HG02759 (cell line): ENCODE data around the gene LDLR.
"Not testable (repeated sequence)": the region's sequence is repeated elsewhere in the genome, so short reads cannot be mapped to it uniquely, and the experiment has no call there.

Experiments used
- ATAC-seq: cut with Tn5 transposase; IDR thresholded peaks from one replicate; pipeline ENCODE4 v1.9.1; 2021; ENCODE audit warnings: mild to moderate bottlenecking, moderate library complexity; ENCODE audit not compliant: unreplicated experiment

Gene LDLR

DNA sequence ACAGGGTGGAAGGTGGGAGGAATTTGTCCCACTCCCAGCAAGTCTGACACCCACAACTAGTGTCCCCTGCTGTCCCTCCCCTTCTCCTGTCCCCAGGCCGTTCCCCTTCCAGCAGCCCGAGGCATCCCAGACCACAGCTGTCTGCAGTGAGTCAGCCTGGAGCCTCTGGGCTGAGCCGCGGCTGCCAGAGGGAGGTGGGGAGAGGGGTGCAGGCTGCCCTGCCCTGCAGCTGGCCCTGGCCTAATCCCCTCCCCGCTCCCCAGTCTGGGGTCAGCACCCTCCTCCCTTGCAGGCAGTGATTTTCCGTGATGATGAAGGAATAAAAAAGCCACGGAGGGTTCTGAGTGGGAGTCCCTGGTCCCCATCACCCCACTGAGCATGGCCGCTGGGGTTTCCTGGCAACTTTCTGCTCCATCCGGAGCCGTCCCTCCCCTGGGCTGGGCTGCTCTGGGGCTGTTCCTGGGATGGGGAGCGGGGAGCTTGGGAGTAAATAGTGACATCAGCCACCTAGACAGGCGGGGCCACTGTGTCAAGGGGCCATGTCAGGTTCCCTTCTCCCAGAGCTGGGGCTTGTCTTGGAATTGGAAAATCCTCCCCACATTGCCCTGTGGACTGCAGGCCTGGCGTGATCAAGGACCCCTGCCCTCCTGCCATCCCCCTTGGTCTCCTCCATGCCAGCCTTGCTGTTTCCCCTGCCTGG lies 49.5 kb downstream of the LDLR start:
- ATAC-seq: no peak

DNA sequence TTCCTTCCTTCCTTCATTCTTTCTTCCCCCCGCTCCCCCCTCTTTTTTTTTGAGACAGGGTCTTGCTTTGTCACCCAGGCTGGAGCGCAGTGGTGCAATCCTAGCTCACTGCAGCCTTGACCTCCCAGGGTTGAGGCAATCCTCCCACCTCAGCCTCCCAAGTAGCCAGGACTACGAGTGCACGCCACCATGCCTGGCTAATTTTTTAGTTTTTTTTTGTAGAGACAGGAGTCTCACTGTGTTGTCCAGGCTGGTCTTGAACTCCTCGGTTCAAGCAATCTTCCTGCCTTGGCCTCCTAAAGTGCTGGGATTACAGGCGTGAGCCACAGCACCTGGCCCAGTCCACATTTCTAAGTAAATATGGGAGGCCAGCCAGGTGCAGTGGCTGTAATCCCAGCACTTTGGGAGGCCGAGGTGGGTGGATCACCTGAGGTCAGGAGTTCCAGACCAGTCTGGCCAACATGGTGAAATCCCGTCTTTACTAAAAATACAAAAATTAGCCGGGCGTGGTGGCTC lies 50.8 kb downstream of the LDLR start:
- ATAC-seq: not testable (repeated sequence)

DNA sequence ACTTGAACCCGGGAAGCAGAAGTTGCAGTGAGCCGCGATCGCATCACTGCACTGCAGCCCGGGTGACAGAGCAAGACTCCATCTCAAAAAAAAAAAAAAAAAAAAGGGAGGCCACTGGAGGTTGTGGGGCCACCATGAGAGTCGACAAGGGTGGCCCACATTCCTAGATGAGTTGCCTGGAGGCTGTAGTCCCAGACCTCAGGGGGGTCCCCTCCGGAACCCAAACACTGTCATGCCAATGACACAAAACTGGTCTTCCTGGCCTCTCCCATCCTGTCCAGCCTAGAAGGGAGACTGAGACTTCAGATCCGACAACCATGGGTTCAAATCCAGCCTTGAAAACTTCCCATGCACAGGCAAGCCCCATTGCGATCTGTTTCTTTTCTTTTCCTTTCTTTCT lies 51.6 kb downstream of the LDLR start:
- ATAC-seq: no peak

DNA sequence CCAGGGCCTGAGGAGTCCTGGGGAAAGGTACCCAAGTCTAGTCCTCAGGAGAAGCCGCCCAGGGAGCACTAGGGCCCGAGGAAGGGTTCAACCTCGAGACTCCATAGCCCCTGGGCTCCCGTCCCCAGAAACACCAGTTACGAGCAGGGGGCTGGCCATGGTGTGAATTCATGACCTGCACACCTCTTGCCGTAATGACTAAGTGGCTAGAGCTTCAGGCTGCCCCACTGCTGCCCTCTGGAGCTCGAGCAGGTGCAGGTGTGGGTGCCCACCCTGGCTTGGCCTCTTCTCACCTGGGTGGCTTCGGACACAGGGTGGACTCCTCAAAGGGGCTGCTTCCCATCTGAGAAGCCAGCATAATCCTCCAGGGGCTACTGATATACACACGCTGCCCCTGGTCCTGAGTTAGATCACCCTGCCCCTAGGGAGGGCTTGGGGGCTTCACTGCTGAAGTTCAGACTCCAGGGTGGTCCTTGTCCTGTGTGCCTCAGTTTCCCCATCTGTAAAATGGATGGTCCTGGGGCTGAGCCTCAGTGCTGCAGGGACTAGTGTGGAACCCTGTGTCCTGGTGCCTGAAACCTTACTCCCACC lies 52.8 kb downstream of the LDLR start:
- no peak for ATAC-seq

DNA sequence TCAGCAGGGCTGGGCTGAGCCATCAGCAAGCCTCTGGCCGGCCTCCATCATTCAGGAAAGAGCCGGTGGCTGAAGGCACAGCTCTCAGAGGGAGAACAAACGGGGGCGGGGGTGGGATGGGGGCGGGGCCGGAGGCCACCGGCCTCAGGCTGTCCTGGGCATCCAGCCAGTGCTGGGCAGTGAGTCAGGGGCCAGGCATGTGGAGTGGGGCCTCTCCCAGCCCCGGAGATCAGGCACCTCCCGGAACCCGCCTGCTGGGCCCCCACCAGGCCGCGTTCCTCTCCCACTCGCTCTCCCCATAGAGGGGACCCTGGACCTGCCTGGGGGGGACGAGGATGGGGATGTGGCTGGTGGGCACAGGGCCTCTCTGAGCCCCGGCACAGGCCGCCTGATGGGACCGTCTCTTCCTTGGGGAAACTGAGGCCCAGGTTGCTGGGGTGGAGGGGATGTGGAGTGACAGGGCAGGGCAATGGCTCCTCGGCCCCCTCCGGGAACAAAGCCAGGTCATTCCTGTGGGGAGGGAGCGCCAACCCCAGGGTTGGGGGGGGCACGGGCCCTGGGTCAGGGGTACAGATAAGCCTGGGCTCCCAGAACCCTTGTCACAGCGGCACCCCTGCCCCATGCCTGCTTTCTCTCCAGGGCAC lies 53.4 kb downstream of the LDLR start:
- ATAC-seq: no peak

DNA sequence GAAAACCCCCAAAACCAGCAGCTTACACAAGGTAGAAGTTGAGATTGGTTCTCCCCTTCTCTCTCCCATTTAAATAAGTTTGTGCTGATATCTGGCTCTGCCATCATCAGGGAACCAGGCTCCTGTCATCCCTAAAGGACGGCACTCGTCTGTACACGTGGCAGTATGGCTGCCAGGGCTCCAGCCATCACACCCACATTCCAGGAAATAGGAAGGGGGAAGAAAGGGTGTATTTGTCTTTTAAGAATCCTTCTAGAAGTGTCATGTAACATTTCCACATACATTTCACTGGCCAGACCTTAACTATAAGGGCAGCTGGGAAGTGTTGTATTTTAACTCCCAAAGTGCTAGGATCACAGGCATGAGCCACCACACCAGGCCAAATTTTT lies 56.3 kb downstream of the LDLR start:
- ATAC-seq: no peak

DNA sequence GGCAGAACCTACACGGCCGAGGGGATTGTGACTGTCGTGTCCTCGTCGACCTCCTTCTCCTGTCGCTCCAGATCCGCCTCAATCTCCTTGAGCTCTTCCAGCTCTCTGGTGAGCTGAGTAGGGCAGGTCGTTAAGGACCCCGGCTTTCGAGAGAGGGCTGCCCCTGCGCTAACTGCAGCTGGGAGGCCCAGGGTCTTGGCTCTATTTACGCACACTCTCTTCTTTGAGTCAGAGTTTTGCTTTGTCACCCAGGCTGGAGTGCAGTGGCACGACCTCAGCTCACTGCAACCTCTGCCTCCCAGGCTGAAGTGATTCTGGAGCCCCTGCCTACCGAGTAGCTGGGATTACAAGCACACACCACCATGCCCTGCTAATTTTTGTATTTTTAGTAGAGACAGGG lies 58.7 kb downstream of the LDLR start:
- ATAC-seq: no peak

DNA sequence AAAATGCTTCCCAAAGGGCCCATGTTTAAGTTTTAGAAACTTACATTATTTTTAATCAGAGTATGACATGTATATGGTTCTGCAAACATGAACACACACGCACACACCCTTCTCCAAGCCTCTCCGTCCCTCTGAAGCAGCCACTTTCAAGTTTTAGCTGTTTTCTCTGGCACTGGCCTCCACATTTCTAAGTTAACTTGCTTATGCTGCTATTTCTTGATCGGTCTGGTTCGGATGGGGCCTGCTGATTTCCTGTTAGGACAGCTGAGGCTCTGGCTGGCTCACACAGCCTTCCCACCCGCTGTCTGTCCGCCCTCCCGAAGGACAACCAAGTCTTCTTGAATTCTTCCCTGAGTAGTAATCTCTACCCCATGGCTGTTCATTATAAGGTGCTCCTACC lies 61.9 kb downstream of the LDLR start:
- ATAC-seq: no peak

DNA sequence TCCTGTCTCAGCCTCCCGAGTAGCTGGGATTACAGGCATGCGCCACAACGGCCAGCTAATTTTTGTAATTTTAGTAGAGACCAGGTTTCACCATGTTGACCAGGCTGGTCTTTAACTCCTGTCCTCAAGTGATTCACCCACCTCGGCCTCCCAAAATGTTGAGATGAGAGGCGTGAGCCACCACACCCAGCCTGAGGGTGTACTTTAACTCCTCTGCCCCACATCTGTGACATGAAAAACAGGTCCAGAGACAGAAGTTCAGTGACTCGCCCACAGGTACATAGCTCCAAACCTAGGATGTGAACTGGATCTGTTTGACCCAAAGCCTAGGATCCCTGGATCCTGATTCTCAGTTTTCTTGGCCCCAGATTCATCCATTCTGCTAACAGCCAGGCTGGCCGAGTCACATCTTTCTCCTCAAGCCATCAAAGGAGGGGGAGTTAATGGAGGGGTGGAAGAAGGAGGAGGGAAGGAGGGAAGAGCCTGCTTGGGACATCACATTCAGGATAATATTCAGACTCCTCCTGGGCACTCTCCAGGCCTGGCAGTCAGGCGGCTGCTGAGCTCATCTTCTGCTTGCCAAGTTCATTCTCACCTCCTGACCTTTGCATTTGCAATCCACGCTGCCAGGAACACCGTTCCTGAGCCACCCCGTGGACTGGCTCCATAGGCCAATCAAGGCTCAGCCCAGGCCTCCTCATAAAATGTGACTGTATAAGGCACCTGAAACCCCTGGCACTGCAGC lies 63.2 kb downstream of the LDLR start:
- ATAC-seq: no peak

DNA sequence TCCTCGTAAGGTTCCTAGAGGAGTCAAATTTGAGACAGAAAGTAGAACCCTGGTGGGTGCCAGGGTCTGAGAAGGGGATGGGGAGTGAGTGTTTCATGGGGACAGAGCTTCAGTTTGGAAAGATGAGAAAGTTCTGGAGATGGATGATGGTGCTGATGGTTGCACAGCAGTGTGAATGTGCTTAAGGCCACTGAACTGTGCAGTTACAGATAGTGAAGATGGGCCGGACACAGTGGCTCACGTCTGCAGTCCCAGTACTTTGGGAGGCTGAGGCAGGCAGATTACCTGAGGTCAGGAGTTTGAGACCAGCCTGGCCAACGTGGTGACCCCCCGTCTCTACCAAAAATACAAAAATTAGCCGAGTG lies 65.4 kb downstream of the LDLR start:
- no peak for ATAC-seq

DNA sequence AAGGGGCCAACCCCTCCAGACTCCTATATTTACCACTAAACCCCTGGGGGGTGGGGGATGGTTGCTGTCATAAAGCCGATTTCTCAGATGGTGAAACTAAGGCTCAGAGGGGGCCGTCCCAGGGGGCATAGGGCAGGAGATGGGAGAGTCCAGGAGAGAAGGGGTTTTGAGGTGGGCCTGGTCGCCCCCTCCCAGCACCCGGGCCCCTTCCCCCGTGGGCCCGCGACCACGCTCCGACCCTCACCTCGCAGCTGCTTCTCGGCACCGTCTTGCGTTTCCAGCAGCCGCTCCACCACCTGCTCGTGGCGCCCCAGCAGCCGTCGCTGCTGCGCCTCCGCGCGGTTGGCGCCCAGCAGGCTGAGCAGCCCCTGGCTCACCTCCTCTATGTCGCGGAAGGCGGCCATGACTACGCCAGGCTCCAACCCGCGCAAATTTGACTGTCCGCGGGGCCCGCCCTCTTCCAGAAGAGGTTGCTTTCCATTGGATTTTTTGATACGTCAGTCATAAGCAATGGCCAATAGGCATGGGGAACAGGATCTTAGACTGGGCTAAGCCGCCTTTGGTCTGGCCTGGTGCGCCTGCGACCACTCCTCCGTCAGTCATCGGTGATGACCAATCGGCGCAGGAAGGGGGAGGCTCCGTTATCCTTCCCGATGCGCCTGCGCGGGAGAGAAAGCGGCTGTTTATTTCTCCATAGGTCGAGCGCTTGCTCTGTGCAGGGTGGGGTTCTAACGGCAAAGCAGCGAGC lies 66.3 kb downstream of the LDLR start, which contains the start of gene SPC24:
SPC24 (minus strand) TSS at position 410 of the 748 bp plus-strand sequence; CDS start at position 404, 6 bp downstream.
- peak; percentile 94 for ATAC-seq

DNA sequence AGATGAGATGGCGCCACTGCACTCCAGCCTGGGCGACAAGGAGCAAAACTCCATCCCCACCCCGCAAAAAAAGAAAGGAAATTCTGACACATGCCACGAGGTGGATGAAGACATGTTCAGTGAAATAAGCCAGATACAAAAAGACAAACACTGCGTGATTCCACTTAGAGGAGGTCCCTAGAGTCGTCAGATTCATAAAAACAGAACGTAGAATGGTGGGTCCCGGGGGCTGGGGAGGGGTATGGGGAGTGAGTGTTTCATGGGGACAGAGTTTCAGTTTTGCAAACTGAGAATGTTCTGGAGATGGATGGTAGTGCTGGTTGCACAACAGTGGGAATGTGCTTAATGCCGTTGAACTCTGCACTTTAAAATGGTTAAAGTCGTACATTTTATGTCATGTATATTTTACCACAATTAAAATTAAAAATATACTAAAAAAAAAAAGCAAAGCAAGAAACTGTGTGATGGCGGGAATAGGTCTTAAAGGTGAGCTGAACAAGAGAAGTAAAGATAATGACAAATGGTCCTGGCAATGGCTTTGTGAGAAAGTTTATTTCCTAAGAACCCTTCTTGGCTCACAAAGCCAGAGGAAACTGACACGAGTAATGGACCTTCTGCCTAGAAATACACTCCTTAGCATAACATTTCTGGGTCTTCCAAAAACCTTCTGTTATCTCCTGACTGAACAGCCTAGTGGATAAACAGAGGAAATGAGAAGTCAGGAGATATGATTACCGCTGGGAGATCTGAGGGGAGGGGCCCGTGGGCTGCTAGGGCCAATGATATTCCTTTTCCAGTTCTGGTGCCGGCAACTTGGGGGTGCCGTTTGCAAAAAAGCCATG lies 70.6 kb downstream of the LDLR start:
- ATAC-seq: no peak

DNA sequence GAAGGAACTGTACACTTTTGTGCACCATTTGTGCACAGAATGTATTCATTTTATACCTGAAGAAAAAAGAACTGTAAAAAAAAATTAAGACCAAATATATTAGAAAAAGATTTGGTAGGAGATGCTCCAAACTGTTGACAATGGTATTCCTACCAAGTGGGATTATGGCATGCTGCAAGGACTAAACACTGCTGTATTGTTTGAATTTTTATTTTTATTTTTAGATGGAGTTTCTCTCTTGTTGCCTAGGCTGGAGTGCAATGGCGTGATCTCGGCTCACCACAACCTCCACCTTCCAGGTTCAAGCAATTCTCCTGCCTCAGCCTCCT lies 71.1 kb downstream of the LDLR start:
- not testable (repeated sequence) for ATAC-seq

DNA sequence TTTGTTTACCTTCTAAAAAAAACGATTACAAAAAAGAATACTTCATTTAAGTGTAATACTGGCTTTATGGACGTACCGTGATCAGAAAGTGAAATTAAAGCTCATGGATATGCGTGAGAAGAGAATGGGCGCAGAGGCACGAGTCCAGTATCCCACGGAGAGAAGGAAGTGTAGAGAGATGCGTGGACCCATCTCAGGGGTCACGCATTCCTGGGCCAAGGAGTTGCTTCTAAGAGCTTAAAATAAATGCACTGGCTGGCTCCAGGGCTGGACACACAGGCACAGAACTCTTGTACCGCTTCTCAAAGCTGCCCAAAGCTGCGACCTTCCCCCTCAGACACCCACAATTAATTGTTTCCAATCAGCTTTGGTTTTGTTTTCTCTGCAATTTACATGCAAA lies 75.0 kb downstream of the LDLR start:
- ATAC-seq: no peak

DNA sequence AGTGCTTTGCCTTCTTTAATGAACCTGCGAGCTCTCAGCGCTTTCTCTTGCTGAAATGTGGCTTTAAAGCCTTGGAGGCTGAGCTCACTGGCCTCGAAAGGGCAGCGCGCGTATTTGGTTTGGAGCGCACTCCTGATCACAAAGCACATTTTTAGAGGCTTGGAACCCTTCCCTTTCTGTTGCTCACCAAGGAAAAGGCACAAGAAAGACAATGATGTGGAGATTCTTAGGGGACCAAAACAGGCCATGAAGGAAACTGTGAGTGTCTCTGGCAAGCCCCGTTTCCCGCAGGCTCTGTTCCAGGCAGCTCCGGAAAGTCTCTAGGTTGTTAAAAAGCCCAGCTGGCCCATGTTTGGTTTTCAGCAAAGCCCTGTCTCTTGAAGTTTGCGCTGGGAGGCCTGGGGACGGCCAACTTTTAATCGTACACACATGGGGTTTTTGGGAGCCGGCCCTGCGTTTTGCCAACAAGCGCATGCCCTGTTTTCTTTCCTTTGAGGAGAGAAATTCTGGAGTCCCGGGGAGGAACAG lies 75.7 kb downstream of the LDLR start:
- no peak for ATAC-seq

DNA sequence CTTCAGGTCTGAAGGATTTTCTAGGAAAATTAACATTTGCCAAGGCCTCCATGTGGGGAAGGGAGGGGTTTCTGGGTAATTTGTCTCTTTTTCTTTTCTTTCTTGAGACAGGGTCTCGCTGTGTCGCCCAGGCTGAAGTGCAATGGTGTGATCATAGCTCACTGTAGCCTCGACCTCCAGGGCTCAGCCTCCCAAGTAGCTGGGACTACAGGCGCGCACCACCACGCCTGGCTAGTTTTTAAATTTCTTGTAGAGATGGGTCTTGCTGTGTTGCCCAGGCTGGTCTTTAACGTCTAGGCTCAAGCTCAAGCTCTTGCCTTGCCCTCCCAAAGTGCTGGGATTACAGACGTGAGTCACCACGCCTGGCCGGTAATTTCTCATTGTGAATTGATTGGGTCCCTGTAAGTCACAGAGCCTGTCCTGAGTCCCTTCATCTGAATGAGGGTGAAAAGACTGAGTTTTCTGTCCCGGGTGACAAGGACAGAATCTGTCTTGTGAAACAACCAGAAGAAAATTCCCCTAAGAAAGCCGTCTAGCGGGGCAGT lies 76.3 kb downstream of the LDLR start:
- ATAC-seq: no peak

DNA sequence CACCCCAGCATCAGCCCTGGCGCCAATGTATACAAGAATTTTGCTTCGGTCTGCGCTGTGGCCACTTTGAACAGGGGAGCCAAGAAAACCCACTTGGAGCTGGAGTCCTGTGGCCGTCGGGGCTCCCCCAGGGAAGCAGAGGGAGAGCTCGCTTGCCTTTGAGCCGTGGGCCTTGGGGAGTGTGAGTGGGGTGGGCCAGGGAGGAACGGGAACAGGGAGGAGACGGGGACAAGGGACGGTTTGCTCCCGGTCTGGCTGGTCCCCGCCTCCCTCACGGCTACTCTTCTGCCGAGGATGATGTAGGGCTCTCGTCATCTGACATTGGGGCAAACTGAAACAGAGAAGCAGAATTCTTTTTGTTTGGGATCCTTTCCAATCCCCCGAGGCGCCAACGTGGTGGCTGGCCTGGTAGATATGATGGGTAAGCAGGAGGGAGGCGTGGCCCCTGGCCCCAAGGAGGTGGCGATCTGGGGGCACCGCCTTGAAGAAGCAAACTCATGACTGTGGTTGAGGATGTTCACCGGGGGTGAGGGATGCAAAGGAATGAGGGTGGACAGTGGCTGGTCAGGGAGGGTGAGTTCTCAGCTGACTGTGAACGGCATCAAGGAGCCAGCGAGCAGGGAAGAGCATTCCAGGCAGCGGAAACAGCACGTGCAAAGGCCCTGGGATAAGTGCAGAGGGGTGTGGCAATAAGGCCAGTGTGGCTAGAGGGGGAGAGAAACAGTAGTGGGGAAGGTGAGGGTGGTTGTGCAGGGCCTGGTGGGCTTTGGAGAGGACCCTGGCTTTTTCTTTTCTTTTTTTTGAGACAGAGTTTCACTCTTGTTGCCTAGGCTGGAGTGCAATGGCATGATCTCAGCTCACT lies 77.2 kb downstream of the LDLR start:
- ATAC-seq: no peak

DNA sequence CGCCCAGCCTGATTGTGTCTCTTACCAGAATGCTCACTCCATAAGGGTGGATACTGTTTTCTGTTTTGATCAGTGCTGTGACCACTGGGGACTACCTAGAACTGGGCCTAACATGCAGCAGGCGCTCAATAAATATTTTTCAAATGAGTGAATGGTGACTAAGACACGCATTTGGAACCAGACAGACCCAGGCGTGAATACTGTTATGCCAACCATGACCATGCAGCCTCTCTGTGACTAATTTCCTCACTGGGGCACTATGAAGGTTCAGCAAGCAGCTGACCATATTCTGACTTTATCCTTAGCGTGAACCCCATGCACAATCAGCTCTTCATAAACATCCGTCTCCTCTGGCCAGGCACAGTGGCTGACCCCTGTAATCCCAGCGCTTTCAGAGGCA lies 79.3 kb downstream of the LDLR start:
- no peak for ATAC-seq
